ENCODE data around the gene IFI30.

DNA sequence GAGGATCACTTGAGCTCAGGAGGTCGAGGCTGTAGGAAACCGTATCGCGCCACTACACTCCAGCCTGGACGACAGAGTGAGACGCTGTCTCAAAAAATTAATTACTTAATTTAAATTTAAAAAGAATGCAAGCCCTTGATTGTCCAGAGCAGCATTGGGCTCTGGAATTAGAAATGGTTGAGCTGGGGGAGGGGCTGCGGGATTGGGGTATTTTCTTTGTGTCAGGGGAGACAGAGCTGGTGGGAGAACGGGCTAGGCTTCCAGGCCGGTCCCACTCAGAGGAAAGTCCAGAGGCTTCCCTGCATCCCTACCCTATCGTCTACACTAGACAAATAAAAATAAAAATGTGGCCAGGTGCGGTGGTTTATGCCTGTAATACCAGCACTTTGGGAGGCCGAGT is 32.4 kb downstream of the IFI30 start:
- TF ChIP-seq EZH2 (IDR thresholded peaks at IDR 0.05; ENCODE audit: low read depth) (no peak), CTCF (conservative IDR thresholded peaks at IDR 0.05) (no peak)
